ENCODE results near the gene EPHB1.

Gene EPHB1

GRCh38 chr3:134976948-134977347 lies 181.9 kb downstream of the EPHB1 start:
- Histone ChIP-seq H3K9me3 (ENCODE audit: control insufficient read depth, low read length) (no peaks in the 10 kb centered on the region), H3K36me3 (ENCODE audit: control insufficient read depth, insufficient read depth, low read length) (no peaks in the 10 kb centered on the region), H3K27me3 (ENCODE audit: control insufficient read depth, insufficient read depth, low read length, poor library complexity, severe bottlenecking) (no peaks in the 10 kb centered on the region), H3K4me3 (ENCODE audit: insufficient read depth, low read depth, low read length) (no peak overlapping the region), H3K27ac (ENCODE audit: insufficient read depth, low read depth, low read length, poor library complexity, severe bottlenecking) (no peak overlapping the region), H3K4me1 (ENCODE audit: control insufficient read depth, insufficient read depth, low read length) (no peaks in the 10 kb centered on the region)
- 86 to 89% methylated on average over 3 of the region's 3 CpGs for WGBS, 2 experiments

GRCh38 chr3:134978658-134979057 lies 183.6 kb downstream of the EPHB1 start:
- 91 to 94% methylated on average over 1 of the region's 1 CpG for WGBS, 2 experiments
- H3K36me3 ChIP-seq (ENCODE audit: control insufficient read depth, insufficient read depth, low read length), result no peaks in the 10 kb centered on the region
- no peaks in the 10 kb centered on the region for H3K9me3 ChIP-seq (ENCODE audit: control insufficient read depth, low read length)
- no peaks in the 10 kb centered on the region for H3K4me1 ChIP-seq (ENCODE audit: control insufficient read depth, insufficient read depth, low read length)
- no peaks in the 10 kb centered on the region for H3K27me3 ChIP-seq (ENCODE audit: control insufficient read depth, insufficient read depth, low read length, poor library complexity, severe bottlenecking)
- no peak overlapping the region for H3K4me3 ChIP-seq (ENCODE audit: insufficient read depth, low read depth, low read length)
- H3K27ac ChIP-seq (ENCODE audit: insufficient read depth, low read depth, low read length, poor library complexity, severe bottlenecking), result no peak overlapping the region

DNA sequence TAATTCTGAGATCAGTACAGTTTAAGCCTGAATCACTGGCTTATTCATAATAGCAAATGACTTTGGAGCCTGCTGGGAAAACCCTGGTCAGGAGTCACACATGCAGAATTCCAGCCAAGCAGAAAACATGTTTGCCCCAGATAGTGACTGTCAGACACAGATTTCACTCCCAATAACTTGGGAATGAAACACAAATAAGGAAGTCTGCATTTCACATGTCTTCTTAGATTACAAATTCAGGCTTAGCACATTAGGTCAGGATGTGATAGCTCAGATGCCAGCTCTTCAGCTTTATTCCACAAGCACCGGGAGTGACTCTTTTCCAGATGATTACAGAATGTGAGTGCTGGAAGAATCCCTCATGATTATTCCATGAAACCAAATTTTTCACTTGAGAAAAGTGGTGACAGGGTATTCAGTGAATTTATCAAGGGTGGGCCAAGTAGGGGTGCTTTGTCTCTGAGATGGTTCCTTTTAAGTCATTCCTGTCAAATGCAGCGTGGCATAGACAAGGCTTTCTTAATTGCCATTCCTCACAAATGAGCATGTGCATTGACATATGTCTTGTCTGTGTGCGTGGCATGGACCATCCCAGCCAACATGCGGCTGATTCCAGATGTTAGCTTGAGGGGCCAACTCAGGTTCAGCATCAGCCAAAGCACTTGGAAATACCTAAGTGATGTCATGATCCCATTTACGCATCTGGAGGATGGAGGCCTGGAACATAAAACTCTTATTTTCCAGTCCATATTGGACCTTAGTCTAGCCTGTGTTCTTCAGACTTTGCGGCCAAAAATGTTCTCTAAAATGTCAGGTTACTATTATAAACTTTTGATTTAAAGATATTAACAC lies 191.0 kb downstream of the EPHB1 start:
- Histone ChIP-seq H3K27me3 (ENCODE audit: control insufficient read depth, insufficient read depth, low read length, poor library complexity, severe bottlenecking) (no peaks in the 10 kb centered on the region), H3K36me3 (ENCODE audit: control insufficient read depth, insufficient read depth, low read length) (no peaks in the 10 kb centered on the region), H3K4me3 (ENCODE audit: insufficient read depth, low read depth, low read length) (no peak overlapping the region), H3K27ac (ENCODE audit: insufficient read depth, low read depth, low read length, poor library complexity, severe bottlenecking) (no peak overlapping the region), H3K4me1 (ENCODE audit: control insufficient read depth, insufficient read depth, low read length) (peaks cover 17% of the 10 kb centered on the region), H3K9me3 (ENCODE audit: control insufficient read depth, low read length) (no peaks in the 10 kb centered on the region)
- 89 to 90% methylated on average over 5 to 6 of the region's 6 CpGs for WGBS, 2 experiments

GRCh38 chr3:134988666-134989065 lies 193.6 kb downstream of the EPHB1 start:
- no peaks in the 10 kb centered on the region for H3K36me3 ChIP-seq (ENCODE audit: control insufficient read depth, insufficient read depth, low read length)
- H3K27ac ChIP-seq (ENCODE audit: insufficient read depth, low read depth, low read length, poor library complexity, severe bottlenecking), result peak overlapping the region; percentile 29
- no peak overlapping the region for H3K4me3 ChIP-seq (ENCODE audit: insufficient read depth, low read depth, low read length)
- WGBS, 2 experiments, result 17 to 56% methylated on average over 1 to 2 of the region's 2 CpGs
- H3K4me1 ChIP-seq (ENCODE audit: control insufficient read depth, insufficient read depth, low read length), result peaks cover 30% of the 10 kb centered on the region
- no peaks in the 10 kb centered on the region for H3K9me3 ChIP-seq (ENCODE audit: control insufficient read depth, low read length)
- H3K27me3 ChIP-seq (ENCODE audit: control insufficient read depth, insufficient read depth, low read length, poor library complexity, severe bottlenecking), result no peaks in the 10 kb centered on the region

GRCh38 chr3:134991003-134991402 lies 195.9 kb downstream of the EPHB1 start:
- 71 to 78% methylated on average over 3 to 4 of the region's 4 CpGs for WGBS, 2 experiments
- no peaks in the 10 kb centered on the region for H3K27me3 ChIP-seq (ENCODE audit: control insufficient read depth, insufficient read depth, low read length, poor library complexity, severe bottlenecking)
- H3K4me1 ChIP-seq (ENCODE audit: control insufficient read depth, insufficient read depth, low read length), result peaks cover 30% of the 10 kb centered on the region
- no peak overlapping the region for H3K4me3 ChIP-seq (ENCODE audit: insufficient read depth, low read depth, low read length)
- H3K27ac ChIP-seq (ENCODE audit: insufficient read depth, low read depth, low read length, poor library complexity, severe bottlenecking), result peak overlapping the region; percentile 40
- H3K36me3 ChIP-seq (ENCODE audit: control insufficient read depth, insufficient read depth, low read length), result no peaks in the 10 kb centered on the region
- no peaks in the 10 kb centered on the region for H3K9me3 ChIP-seq (ENCODE audit: control insufficient read depth, low read length)

DNA sequence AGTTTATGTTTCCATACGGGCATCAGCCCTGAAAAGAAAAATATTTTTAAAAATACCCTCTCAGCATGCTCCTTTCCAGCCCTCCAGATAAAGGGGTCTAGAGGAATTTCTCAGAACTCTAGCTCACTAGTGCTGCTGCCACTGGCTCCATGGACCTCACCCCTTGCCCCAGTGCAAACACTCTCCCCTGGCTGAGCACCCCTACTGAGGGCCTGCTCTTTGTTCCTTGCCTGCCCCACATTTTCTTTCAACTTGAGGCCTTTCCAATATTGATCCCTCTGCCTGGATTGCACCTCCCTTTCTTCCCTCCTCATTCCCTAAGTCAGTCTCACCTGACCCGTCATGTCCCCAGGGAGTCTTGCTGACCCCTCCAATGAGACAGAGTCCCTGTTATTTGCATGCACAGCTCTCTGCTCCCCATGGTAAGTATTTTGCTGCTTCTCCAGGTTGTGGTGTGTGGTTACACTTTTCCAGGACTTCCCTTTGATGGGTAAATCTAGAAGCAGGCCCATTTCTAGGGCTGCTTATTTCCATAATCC lies 196.5 kb downstream of the EPHB1 start:
- Histone ChIP-seq H3K27ac (ENCODE audit: insufficient read depth, low read depth, low read length, poor library complexity, severe bottlenecking) (peak overlapping the region; percentile 12), H3K4me1 (ENCODE audit: control insufficient read depth, insufficient read depth, low read length) (peaks cover 30% of the 10 kb centered on the region), H3K4me3 (ENCODE audit: insufficient read depth, low read depth, low read length) (no peak overlapping the region), H3K9me3 (ENCODE audit: control insufficient read depth, low read length) (no peaks in the 10 kb centered on the region), H3K36me3 (ENCODE audit: control insufficient read depth, insufficient read depth, low read length) (no peaks in the 10 kb centered on the region), H3K27me3 (ENCODE audit: control insufficient read depth, insufficient read depth, low read length, poor library complexity, severe bottlenecking) (no peaks in the 10 kb centered on the region)
- WGBS, 2 experiments, result 50 to 54% methylated on average over 2 of the region's 2 CpGs

- H3K27me3 ChIP-seq (ENCODE audit: control insufficient read depth, insufficient read depth, low read length, poor library complexity, severe bottlenecking), result no peaks in the 10 kb centered on the region
- H3K9me3 ChIP-seq (ENCODE audit: control insufficient read depth, low read length), result no peaks in the 10 kb centered on the region
- no peak overlapping the region for H3K4me3 ChIP-seq (ENCODE audit: insufficient read depth, low read depth, low read length)
- H3K4me1 ChIP-seq (ENCODE audit: control insufficient read depth, insufficient read depth, low read length), result peaks cover 30% of the 10 kb centered on the region
- 82 to 88% methylated on average over 7 of the region's 7 CpGs for WGBS, 2 experiments
- no peak overlapping the region for H3K27ac ChIP-seq (ENCODE audit: insufficient read depth, low read depth, low read length, poor library complexity, severe bottlenecking)
- H3K36me3 ChIP-seq (ENCODE audit: control insufficient read depth, insufficient read depth, low read length), result no peaks in the 10 kb centered on the region
These were observed 197.1 kb downstream of the EPHB1 start for GRCh38 chr3:134992180-134992579.

- peaks cover 1% of the 10 kb centered on the region for H3K9me3 ChIP-seq (ENCODE audit: control insufficient read depth, low read length)
- no peak overlapping the region for H3K27ac ChIP-seq (ENCODE audit: insufficient read depth, low read depth, low read length, poor library complexity, severe bottlenecking)
- no peak overlapping the region for H3K4me3 ChIP-seq (ENCODE audit: insufficient read depth, low read depth, low read length)
- H3K36me3 ChIP-seq (ENCODE audit: control insufficient read depth, insufficient read depth, low read length), result no peaks in the 10 kb centered on the region
- H3K27me3 ChIP-seq (ENCODE audit: control insufficient read depth, insufficient read depth, low read length, poor library complexity, severe bottlenecking), result no peaks in the 10 kb centered on the region
- peaks cover 30% of the 10 kb centered on the region for H3K4me1 ChIP-seq (ENCODE audit: control insufficient read depth, insufficient read depth, low read length)
- 56 to 67% methylated on average over 1 of the region's 1 CpG for WGBS, 2 experiments
These were observed 197.5 kb downstream of the EPHB1 start for GRCh38 chr3:134992586-134992985.

GRCh38 chr3:134993011-134993410 lies 198.0 kb downstream of the EPHB1 start:
- no peaks in the 10 kb centered on the region for H3K27me3 ChIP-seq (ENCODE audit: control insufficient read depth, insufficient read depth, low read length, poor library complexity, severe bottlenecking)
- H3K4me1 ChIP-seq (ENCODE audit: control insufficient read depth, insufficient read depth, low read length), result peaks cover 30% of the 10 kb centered on the region
- H3K9me3 ChIP-seq (ENCODE audit: control insufficient read depth, low read length), result peaks cover 2% of the 10 kb centered on the region
- H3K4me3 ChIP-seq (ENCODE audit: insufficient read depth, low read depth, low read length), result no peak overlapping the region
- no peak overlapping the region for H3K27ac ChIP-seq (ENCODE audit: insufficient read depth, low read depth, low read length, poor library complexity, severe bottlenecking)
- 88 to 91% methylated on average over 1 of the region's 1 CpG for WGBS, 2 experiments
- H3K36me3 ChIP-seq (ENCODE audit: control insufficient read depth, insufficient read depth, low read length), result no peaks in the 10 kb centered on the region

GRCh38 chr3:134998158-134998557 lies 203.1 kb downstream of the EPHB1 start:
- Histone ChIP-seq H3K4me1 (ENCODE audit: control insufficient read depth, insufficient read depth, low read length) (no peaks in the 10 kb centered on the region), H3K27ac (ENCODE audit: insufficient read depth, low read depth, low read length, poor library complexity, severe bottlenecking) (no peak overlapping the region), H3K9me3 (ENCODE audit: control insufficient read depth, low read length) (peaks cover 2% of the 10 kb centered on the region), H3K36me3 (ENCODE audit: control insufficient read depth, insufficient read depth, low read length) (no peaks in the 10 kb centered on the region), H3K27me3 (ENCODE audit: control insufficient read depth, insufficient read depth, low read length, poor library complexity, severe bottlenecking) (no peaks in the 10 kb centered on the region), H3K4me3 (ENCODE audit: insufficient read depth, low read depth, low read length) (no peak overlapping the region)
